A549 (cell line): ENCODE data around the gene THAP4. TPM values are rescaled to one million over a fixed set of nuclear protein-coding genes. Genes with fewer than 3 reads are reported as not detected.
"Not testable (repeated sequence)": the region's sequence is repeated elsewhere in the genome, so short reads cannot be mapped to it uniquely, and the experiment has no call there.

Experiments
- ATAC-seq, 2 experiments: fragments of 200-7000 bp in 1 of 2; fragments of >200 bp in 1 of 2; cut with Nextera tagmentation in 1 of 2; cut with Tn5 transposase in 1 of 2; 3 replicates each; pipeline versions ENCODE4 v1.8.0 to v1.9.1; 2018 to 2020; ENCODE audit warnings: mild to moderate bottlenecking in 1 of 2, moderate library complexity in 1 of 2
- CTCF ChIA-PET: fragments of 300-600 bp; sonication (Branson Sonifier 250); formaldehyde crosslinking; extraction: SDS; loops from one replicate; lab custom pipeline; 2021; ENCODE audit warnings: antibody characterized with exemption, inconsistent platforms; lab: Yijun Ruan, JAX
- POLR2A ChIA-PET: fragments of 350-600 bp; formaldehyde crosslinking; extraction: SDS; loops from one replicate; lab custom pipeline; 2021; ENCODE audit warnings: antibody characterized with exemption, inconsistent platforms; lab: Yijun Ruan, JAX
- DNase-seq, 2 experiments: peaks; one replicate each; pipeline versions ENCODE4 v3.0.0 to v3.0.0-alpha.2; 2011 to 2016; ENCODE audit warnings: low read depth in 1 of 2, low spot score in 1 of 2
- FAIRE-seq: peaks from 2 replicates; lab custom pipeline; 2011; peaks lifted over from hg19 to GRCh38; lab: Jason Lieb, UNC
- H3K27ac ChIP-seq, 2 experiments: fragments of >200 bp; sonication (Bioruptor Twin); formaldehyde crosslinking; 3 replicates each; pipeline ENCODE4 v1.5.1; 2016 to 2017
- H3K4me1 ChIP-seq: fragments of >200 bp; sonication (Bioruptor Twin); formaldehyde crosslinking; 3 replicates; pipeline ENCODE4 v1.6.1; 2016
- H3K4me2 ChIP-seq: fragments of >200 bp; sonication (Bioruptor Twin); formaldehyde crosslinking; 3 replicates; pipeline ENCODE4 v1.6.1; 2016
- H3K4me3 ChIP-seq: fragments of >200 bp; sonication (Bioruptor Twin); formaldehyde crosslinking; 3 replicates; pipeline ENCODE4 v1.5.1; 2016
- H3K9me3 ChIP-seq: fragments of >200 bp; sonication (Bioruptor Twin); formaldehyde crosslinking; 3 replicates; pipeline ENCODE4 v1.6.1; 2016
- BCL3 ChIP-seq: fragments of >200 bp; sonication (Bioruptor Twin); formaldehyde crosslinking; IDR thresholded peaks from 3 replicates; pipeline ENCODE4 v1.6.1; 2016
- BHLHE40 ChIP-seq: IDR thresholded peaks from 2 replicates; pipeline ENCODE4 v1.6.1; 2012; ENCODE audit warnings: low read depth, low read length, inconsistent platforms
- CBX8 ChIP-seq: fragments of 200-600 bp; sonication (generic); IDR thresholded peaks from 2 replicates; pipeline ENCODE4 v1.6.1; 2016
- CEBPB ChIP-seq, 2 experiments: fragments of >200 bp in 1 of 2; sonication (Bioruptor Twin) in 1 of 2; formaldehyde crosslinking in 1 of 2; IDR thresholded peaks; 2 replicates each; pipeline ENCODE4 v1.6.1; 2012 to 2016
- CHD2 ChIP-seq: fragments of 150-350 bp; IDR thresholded peaks from 2 replicates; pipeline ENCODE4 v1.6.1; 2014; ENCODE audit warnings: low read length; ENCODE audit not compliant: partially characterized antibody
- EHF ChIP-seq: fragments of 250-450 bp; sonication (Bioruptor Pico); IDR thresholded peaks from 2 replicates; pipeline ENCODE4 v1.5.0; 2020; ENCODE audit warnings: mild to moderate bottlenecking
- ELK1 ChIP-seq: fragments of 150-350 bp; IDR thresholded peaks from 2 replicates; pipeline ENCODE4 v1.6.1; 2014; ENCODE audit warnings: low read depth, mild to moderate bottlenecking, low read length
- ESRRA ChIP-seq: fragments of 150-350 bp; IDR thresholded peaks from 2 replicates; pipeline ENCODE4 v1.6.1; 2014; ENCODE audit warnings: mild to moderate bottlenecking, low read length, borderline replicate concordance
- HES2 ChIP-seq: fragments of >200 bp; sonication (Bioruptor Twin); formaldehyde crosslinking; IDR thresholded peaks from 2 replicates; pipeline ENCODE4 v1.6.1; 2016
- HEYL ChIP-seq: fragments of 250-450 bp; sonication (Bioruptor Pico); IDR thresholded peaks from 2 replicates; pipeline ENCODE4 v1.8.0; 2021; ENCODE audit warnings: mild to moderate bottlenecking, moderate library complexity
- HOXB5 ChIP-seq: fragments of 250-450 bp; sonication (Bioruptor Pico); IDR thresholded peaks from 2 replicates; pipeline ENCODE4 v1.5.0; 2020; ENCODE audit warnings: mild to moderate bottlenecking, moderate library complexity
- MAZ ChIP-seq: fragments of 150-350 bp; IDR thresholded peaks from 2 replicates; pipeline ENCODE4 v1.6.1; 2014; ENCODE audit warnings: antibody characterized with exemption, low read depth, low read length, borderline replicate concordance
- NFE2L2 ChIP-seq: fragments of 150-350 bp; conservative IDR thresholded peaks from 2 replicates; pipeline ENCODE4 v1.6.1; 2014; ENCODE audit warnings: low read length
- NPAS2 ChIP-seq: fragments of 250-450 bp; sonication (Bioruptor Pico); IDR thresholded peaks from 2 replicates; pipeline ENCODE4 v1.8.0; 2022; ENCODE audit warnings: mild to moderate bottlenecking, moderate library complexity, borderline replicate concordance
- NR3C1 ChIP-seq: fragments of >200 bp; sonication (Bioruptor Twin); formaldehyde crosslinking; IDR thresholded peaks from 3 replicates; pipeline ENCODE4 v1.6.1; 2017
- POLR2AphosphoS2 ChIP-seq: conservative IDR thresholded peaks from 2 replicates; pipeline ENCODE4 v1.6.1; 2012; ENCODE audit warnings: low read length, improper control_type of control experiment, inconsistent platforms
- RARB ChIP-seq: fragments of 250-450 bp; sonication (Bioruptor Pico); IDR thresholded peaks from 2 replicates; pipeline ENCODE4 v1.8.0; 2021; ENCODE audit warnings: mild to moderate bottlenecking, moderate library complexity
- RCOR1 ChIP-seq: fragments of 150-350 bp; IDR thresholded peaks from 2 replicates; pipeline ENCODE4 v1.6.1; 2014; ENCODE audit warnings: antibody characterized with exemption, low read length, low read depth
- REST ChIP-seq: fragments of 200-600 bp; sonication (generic); IDR thresholded peaks from 2 replicates; pipeline ENCODE4 v1.6.1; 2016; ENCODE audit warnings: antibody characterized with exemption, mild to moderate bottlenecking, moderate library complexity
- RFX5 ChIP-seq: fragments of 450-650 bp; IDR thresholded peaks from 2 replicates; pipeline ENCODE4 v1.7.1; 2014; ENCODE audit warnings: antibody characterized with exemption, mild to moderate bottlenecking, moderate library complexity
- SMC3 ChIP-seq: fragments of >200 bp; sonication (Bioruptor Twin); formaldehyde crosslinking; IDR thresholded peaks from 3 replicates; pipeline ENCODE4 v1.6.1; 2018; ENCODE audit warnings: inconsistent platforms
- USF2 ChIP-seq: fragments of 450-650 bp; IDR thresholded peaks from 2 replicates; pipeline ENCODE4 v1.6.1; 2014; ENCODE audit warnings: antibody characterized with exemption
- ZFP36 ChIP-seq: fragments of 450-650 bp; IDR thresholded peaks from 2 replicates; pipeline ENCODE4 v1.6.1; 2014; ENCODE audit warnings: borderline replicate concordance; ENCODE audit not compliant: partially characterized antibody
- ZSCAN20 ChIP-seq: fragments of 250-450 bp; sonication (Bioruptor Pico); IDR thresholded peaks from 2 replicates; pipeline ENCODE4 v1.8.0; 2022; ENCODE audit warnings: mild to moderate bottlenecking, moderate library complexity
- WGBS: methylation state at CpG from one replicate; pipeline ENCODE4 v1.1.6; 2017; ENCODE audit errors: missing lambda C conversion rate; 5-methylcytosine and 5-hydroxymethylcytosine counted together
- polyA plus RNA-seq, 4 experiments: library from polyadenylated mRNA; depleted of rRNA in 3 of 4; stranded (reverse); fragments of >200 nt; fragmentation: RNase III in 1 of 4; extraction: RNeasy Plus Mini Kit Qiagen cat#74134 plus additional on column Dnase treatment in 1 of 4; gene quantifications; 2 replicates in 3 of 4; 3 replicates in 1 of 4; pipeline ENCODE4 v1.2.3, GENCODE V29; 2011 to 2017

THAP4 gene
- polyA plus RNA-seq, 2 of the 4 experiments (the other 2 are of a cell fraction): 36.1 to 51.0 TPM

GRCh38 chr2:241665731-241666440, 28.9 kb upstream of the THAP4 start:
- WGBS: 93% methylated on average over 23 of the region's 23 CpGs
- no peak for FAIRE-seq
- no peak; a peak in 2 of 6 replicates for ATAC-seq
- H3K4me1 ChIP-seq: 0 out of 3 replicates have a peak, but pooled peaks cover 4% of the 10 kb centered on the region
- ChIA-PET POLR2A (no interaction called here), CTCF (interaction anchor here (1.2 to 1.6 kb wide), 3 partner anchors 10 to 13 kb away, joined by 3 to 5 read pairs (median 4); no protein-coding TSS in a partner anchor)
- no peak for DNase-seq
- H3K4me3 ChIP-seq: no peak overlapping the region
- no peak overlapping the region for H3K27ac ChIP-seq
- TF ChIP-seq ELK1 (no peak), BCL3 (no peak), ZFP36 (no peak), HES2 (no peak), HOXB5 (no peak), BHLHE40 (no peak), ZSCAN20 (CRISPR knock-in tag) (no peak), REST (no peak), EHF (CRISPR knock-in tag) (no peak), CHD2 (no peak), POLR2AphosphoS2 (no peak), CBX8 (no peak)
- H3K9me3 ChIP-seq: no peaks in the 10 kb centered on the region
- no peak overlapping the region for H3K4me2 ChIP-seq

- CTCF ChIA-PET: interaction anchor here (1.0 kb wide), 1 partner anchor 8 kb away, joined by 4 read pairs; no protein-coding TSS in a partner anchor
- 91% methylated on average over 24 of the region's 24 CpGs for WGBS
- FAIRE-seq, H3K4me3 ChIP-seq, ATAC-seq, DNase-seq, H3K4me1 ChIP-seq, H3K9me3 ChIP-seq, H3K27ac ChIP-seq, H3K4me2 ChIP-seq, POLR2A ChIA-PET: not testable (repeated sequence)
Observed at GRCh38 chr2:241662731-241663130, 25.8 kb upstream of the THAP4 start.

GRCh38 chr2:241660593-241661213, 23.7 kb upstream of the THAP4 start:
- ChIA-PET CTCF (interaction anchor here (1.1 to 2.5 kb wide), 4 partner anchors 18 to 218 kb away, joined by 3 to 13 read pairs (median 6); partner anchors contain the start of gene ING5), POLR2A (no interaction called here)
- DNase-seq: no peak
- Histone ChIP-seq H3K4me3 (no peak overlapping the region), H3K4me1 (0 out of 3 replicates have a peak, but pooled peaks cover 4% of the 10 kb centered on the region), H3K27ac (no peak overlapping the region), H3K9me3 (no peaks in the 10 kb centered on the region), H3K4me2 (no peak overlapping the region)
- WGBS: 94% methylated on average over 10 of the region's 14 CpGs
- no peak for ATAC-seq
- no peak for FAIRE-seq
- no peak for TF ChIP-seq RARB (CRISPR knock-in tag)
- TF ChIP-seq BCL3: no peak
- TF ChIP-seq HOXB5: no peak
- TF ChIP-seq CEBPB (IDR thresholded peaks at IDR 0.05): no peak
- TF ChIP-seq SMC3: no peak
- TF ChIP-seq NPAS2 (CRISPR knock-in tag): no peak
- TF ChIP-seq HEYL (CRISPR knock-in tag): no peak
- TF ChIP-seq CBX8: no peak
- no peak for TF ChIP-seq NFE2L2
- TF ChIP-seq CHD2: no peak
- no peak for TF ChIP-seq MAZ
- no peak for TF ChIP-seq USF2
- no peak for TF ChIP-seq NR3C1
- TF ChIP-seq RCOR1: no peak
- no peak for TF ChIP-seq RFX5
- TF ChIP-seq ESRRA: no peak
